Fibroblast of villous mesenchyme (primary cell): ENCODE data around the gene TRAK2. TPM values are rescaled to one million over a fixed set of nuclear protein-coding genes. Genes with fewer than 3 reads are reported as not detected.

Experiments used
- DNase-seq: peaks from one replicate; pipeline ENCODE4 v3.0.0-alpha.2; 2010; ENCODE audit warnings: low read depth
- H3K4me3 ChIP-seq: 2 replicates; pipeline ENCODE4 v1.5.1; 2011; ENCODE audit warnings: low read depth, mild to moderate bottlenecking, low read length
- total RNA-seq: library from RNA; depleted of rRNA; stranded (reverse); fragments of >200 nt; gene quantifications from 2 replicates; pipeline ENCODE4 v1.2.3, GENCODE V29; 2012
- TF ChIP-seq, protein P1 (sequence below): IDR thresholded peaks from 2 replicates; pipeline ENCODE4 v1.5.1; 2012; ENCODE audit warnings: low read depth, mild to moderate bottlenecking, low read length; ENCODE audit not compliant: insufficient read depth

Gene TRAK2
- total RNA-seq, 1 donor: 51.0 TPM

DNA sequence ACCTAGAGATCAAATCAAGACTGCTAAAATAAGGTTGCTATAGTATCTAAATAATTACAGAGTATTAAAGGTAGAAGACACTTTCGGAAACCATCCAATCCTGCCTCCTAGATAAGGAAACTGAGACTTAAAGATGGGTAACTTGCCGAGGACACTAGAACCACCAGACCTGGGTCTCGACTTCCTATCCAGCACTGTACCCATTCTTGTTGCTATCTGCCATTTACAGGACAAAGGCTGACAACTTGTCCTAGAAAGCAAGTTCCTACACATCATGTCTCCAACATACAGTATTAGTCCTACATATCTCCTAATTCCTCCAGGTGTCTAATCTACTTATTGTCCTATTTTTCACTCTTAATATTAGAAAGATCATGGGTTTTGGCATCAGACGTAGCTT lies 37.7 kb downstream of the TRAK2 start:
- no peak for DNase-seq
- H3K4me3 ChIP-seq: no peak overlapping the region
- TF ChIP-seq, protein P1, sequence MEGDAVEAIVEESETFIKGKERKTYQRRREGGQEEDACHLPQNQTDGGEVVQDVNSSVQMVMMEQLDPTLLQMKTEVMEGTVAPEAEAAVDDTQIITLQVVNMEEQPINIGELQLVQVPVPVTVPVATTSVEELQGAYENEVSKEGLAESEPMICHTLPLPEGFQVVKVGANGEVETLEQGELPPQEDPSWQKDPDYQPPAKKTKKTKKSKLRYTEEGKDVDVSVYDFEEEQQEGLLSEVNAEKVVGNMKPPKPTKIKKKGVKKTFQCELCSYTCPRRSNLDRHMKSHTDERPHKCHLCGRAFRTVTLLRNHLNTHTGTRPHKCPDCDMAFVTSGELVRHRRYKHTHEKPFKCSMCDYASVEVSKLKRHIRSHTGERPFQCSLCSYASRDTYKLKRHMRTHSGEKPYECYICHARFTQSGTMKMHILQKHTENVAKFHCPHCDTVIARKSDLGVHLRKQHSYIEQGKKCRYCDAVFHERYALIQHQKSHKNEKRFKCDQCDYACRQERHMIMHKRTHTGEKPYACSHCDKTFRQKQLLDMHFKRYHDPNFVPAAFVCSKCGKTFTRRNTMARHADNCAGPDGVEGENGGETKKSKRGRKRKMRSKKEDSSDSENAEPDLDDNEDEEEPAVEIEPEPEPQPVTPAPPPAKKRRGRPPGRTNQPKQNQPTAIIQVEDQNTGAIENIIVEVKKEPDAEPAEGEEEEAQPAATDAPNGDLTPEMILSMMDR: no peak

DNA sequence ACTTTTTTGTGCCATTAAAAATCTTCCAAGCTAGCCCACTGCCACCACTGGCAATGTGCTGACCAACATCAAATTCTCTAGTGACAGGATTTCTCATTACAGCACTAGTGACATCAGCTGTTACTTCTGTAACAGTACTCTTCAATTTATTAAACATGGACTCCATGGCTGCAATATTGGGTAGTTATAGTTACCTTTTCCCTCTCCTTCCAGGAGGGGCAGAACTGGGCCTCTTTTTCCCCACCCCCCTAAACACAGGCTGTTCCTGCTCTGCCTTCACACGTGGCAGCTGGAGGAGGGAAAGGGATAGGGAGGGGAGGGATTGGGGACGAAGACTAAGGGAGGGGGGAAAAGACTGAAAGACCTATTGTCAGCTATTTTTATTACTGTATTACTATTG lies 38.1 kb downstream of the TRAK2 start:
- DNase-seq: no peak
- TF ChIP-seq, protein P1: no peak
- H3K4me3 ChIP-seq: no peak overlapping the region

DNA sequence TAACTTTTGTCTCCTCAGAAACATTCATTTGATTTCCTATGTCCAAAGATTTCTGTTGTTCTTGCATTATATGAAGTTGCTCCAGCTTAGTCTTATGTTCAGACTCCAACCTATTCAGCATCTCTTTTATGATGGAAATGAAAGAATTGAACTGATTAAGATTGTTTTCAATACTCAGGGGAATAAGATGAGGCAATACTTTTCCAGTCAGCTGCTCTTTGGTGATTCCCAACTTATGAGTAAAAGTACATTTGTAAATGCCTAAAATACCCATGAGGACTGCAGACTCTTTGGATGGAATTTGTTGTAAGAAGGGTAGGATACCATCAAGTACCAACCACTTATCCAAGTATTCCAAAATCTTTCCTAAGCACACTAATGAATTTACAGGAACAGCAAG lies 39.8 kb downstream of the TRAK2 start:
- TF ChIP-seq, protein P1: no peak
- no peak for DNase-seq
- H3K4me3 ChIP-seq: no peak overlapping the region

DNA sequence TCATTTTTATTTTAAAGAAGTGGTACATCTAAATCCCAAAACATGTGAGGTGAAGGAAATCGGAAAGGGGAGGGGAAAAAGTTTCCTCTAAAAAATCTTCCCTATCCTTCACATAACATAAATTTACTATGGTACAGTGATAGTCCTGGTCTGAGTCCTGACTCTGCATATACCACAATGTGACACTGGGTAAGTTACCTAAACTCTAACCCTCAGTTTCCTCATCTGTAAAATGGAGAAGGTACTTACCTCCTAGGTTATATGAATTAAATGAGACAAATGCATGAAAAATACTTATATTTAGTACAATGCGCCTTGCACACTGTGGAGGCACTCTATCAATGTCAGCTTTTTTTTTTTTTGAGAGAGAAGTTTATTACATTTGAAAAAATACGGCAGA lies 42.3 kb downstream of the TRAK2 start:
- H3K4me3 ChIP-seq: no peak overlapping the region
- DNase-seq: no peak
- TF ChIP-seq, protein P1: no peak

DNA sequence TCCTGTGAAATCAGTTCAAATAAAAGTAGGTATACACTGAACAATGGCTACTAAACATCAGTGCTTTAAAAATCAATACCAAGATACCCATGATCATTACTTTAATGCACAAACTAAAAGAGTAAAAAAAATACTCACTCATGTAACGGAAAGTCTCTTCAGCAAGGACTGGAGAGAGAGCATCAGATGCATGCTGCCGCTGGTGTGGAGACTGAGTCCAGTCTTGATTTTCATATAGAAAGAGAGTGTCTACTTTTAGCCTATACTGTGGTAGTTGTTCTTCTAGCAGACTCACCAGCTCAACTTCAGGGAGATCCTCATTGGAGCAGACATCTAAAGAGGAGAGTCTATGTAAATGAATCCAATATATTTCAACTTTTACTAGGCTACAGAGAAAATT lies 44.0 kb downstream of the TRAK2 start:
- DNase-seq: no peak
- peak overlapping the region; percentile 31 for H3K4me3 ChIP-seq
- TF ChIP-seq, protein P1: no peak

DNA sequence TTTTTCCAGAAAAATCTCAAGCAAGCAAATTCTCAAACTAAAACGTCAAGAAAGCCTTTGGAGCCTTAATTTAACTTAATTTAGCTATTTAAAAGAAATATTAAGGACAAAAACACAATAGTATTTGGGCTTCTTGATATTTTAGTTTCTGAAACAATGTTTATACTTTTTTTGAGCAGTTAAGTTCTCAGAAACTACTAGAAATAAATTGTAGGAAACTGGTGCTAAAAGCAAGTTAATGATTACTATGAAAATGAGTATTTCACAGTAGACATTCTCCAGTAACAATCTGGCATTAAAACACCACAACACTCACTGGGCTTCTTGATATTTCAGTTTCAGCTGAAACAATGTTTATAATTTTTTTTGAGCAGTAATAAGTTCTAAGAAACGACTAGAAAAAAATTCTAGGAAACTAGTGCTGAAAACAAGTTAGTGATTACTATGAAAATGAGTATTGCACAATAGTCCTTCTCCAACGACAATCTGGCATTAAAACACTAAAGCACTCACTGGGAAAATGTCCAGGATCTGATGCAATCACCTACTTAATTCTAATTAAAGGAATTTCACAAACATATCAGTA lies 45.1 kb downstream of the TRAK2 start:
- TF ChIP-seq, protein P1: no peak
- peak overlapping the region; percentile 31 for H3K4me3 ChIP-seq
- peak; percentile 95 for DNase-seq

DNA sequence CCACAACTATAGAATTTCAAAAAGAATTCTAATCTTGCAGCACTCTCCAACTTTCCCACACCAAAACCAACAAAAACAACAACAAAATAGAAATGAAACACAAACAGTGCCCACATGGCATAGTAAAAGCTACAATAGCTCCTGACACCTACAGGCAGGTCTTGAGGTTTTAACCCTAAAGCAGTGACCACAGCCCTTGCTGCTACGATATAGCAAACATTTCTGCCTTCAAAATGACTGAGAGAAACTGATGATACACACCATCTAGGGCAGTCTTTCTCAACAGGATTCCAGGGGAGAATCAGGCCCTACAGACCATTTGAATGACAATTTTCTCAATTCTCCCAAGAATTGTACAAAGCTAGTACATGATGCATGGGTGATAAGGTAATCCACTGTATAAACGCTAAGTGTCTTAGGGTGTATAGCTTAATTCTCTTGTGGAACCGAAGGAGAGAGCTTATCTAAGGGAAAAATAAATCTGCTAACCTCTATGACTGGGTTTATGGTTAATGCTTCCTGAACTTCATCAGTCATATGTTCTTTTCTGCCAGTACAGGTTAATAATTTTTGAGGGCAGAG lies 46.5 kb downstream of the TRAK2 start:
- DNase-seq: peak; percentile 66
- H3K4me3 ChIP-seq: no peak overlapping the region
- TF ChIP-seq, protein P1: no peak
